Tibial nerve (tissue), 4 donors: Measurements from ENCODE around the gene CSDE1. TPM values are rescaled to one million over a fixed set of nuclear protein-coding genes. Genes with fewer than 3 reads are reported as not detected.
A peak's percentile ranks its signal among the peaks of the same experiment; 100 is the strongest.

Experiments used
- DNase-seq, 2 donors: peaks; one replicate each; pipeline ENCODE4 v3.0.0-alpha.2; 2019; ENCODE audit warnings: low spot score in 2 of 2
- H3K27ac ChIP-seq, 4 donors: fragments of 200-600 bp; sonication (generic) in 3 of 4; one replicate each; pipeline ENCODE4 v1.5.1; 2017 to 2019; ENCODE audit warnings: mild to moderate bottlenecking in 1 of 4
- H3K27me3 ChIP-seq, 2 donors: fragments of 200-600 bp; sonication (generic) in 1 of 2; one replicate each; pipeline versions ENCODE4 v1.5.1 to v1.6.0; 2017 to 2019
- H3K36me3 ChIP-seq, 3 donors: fragments of 200-600 bp; sonication (generic); one replicate each; pipeline ENCODE4 v1.5.1; 2018 to 2019
- H3K4me1 ChIP-seq, 4 donors: fragments of 200-600 bp; sonication (generic) in 3 of 4; one replicate each; pipeline ENCODE4 v1.5.1; 2017 to 2019
- H3K4me3 ChIP-seq, 4 donors: fragments of 200-600 bp; sonication (generic) in 3 of 4; one replicate each; pipeline ENCODE4 v1.5.1; 2017 to 2019; ENCODE audit warnings: mild to moderate bottlenecking in 1 of 4, moderate library complexity in 1 of 4
- H3K9me3 ChIP-seq, 4 donors: fragments of 200-600 bp; sonication (generic) in 3 of 4; one replicate each; pipeline ENCODE4 v1.5.1; 2017 to 2019
- EP300 ChIP-seq, 2 donors: sonication (generic); formaldehyde crosslinking; IDR thresholded peaks; one replicate each; pipeline ENCODE4 v1.6.1; 2017; ENCODE audit warnings: antibody characterized with exemption in 2 of 2, mild to moderate bottlenecking in 1 of 2
- POLR2A ChIP-seq, 2 donors: fragments of 450-650 bp; IDR thresholded peaks; one replicate each; pipeline ENCODE4 v1.6.1; 2017; ENCODE audit warnings: antibody characterized with exemption in 2 of 2, mild to moderate bottlenecking in 2 of 2, moderate library complexity in 2 of 2
- WGBS, 2 donors: methylation state at CpG; one replicate each; pipeline ENCODE4 v1.1.5; 2018; 5-methylcytosine and 5-hydroxymethylcytosine counted together
- total RNA-seq, 4 donors: library from RNA; depleted of rRNA; stranded (reverse); fragments of >200 nt; gene quantifications; one replicate each; pipeline ENCODE4 v1.1.0, GENCODE V29; 2016
- TF ChIP-seq, protein P1 (sequence below), 5 experiments: fragments of 200-600 bp in 3 of 5; fragments of 450-650 bp in 2 of 5; sonication (generic) in 3 of 5; IDR thresholded peaks; one replicate each; pipeline ENCODE4 v1.5.1; 2016 to 2019; ENCODE audit warnings: antibody characterized with exemption in 5 of 5, mild to moderate bottlenecking in 3 of 5, moderate library complexity in 2 of 5

CSDE1 gene
- total RNA-seq, 4 donors from 2014 or later = 528 to 1,344 (median 763) TPM

DNA sequence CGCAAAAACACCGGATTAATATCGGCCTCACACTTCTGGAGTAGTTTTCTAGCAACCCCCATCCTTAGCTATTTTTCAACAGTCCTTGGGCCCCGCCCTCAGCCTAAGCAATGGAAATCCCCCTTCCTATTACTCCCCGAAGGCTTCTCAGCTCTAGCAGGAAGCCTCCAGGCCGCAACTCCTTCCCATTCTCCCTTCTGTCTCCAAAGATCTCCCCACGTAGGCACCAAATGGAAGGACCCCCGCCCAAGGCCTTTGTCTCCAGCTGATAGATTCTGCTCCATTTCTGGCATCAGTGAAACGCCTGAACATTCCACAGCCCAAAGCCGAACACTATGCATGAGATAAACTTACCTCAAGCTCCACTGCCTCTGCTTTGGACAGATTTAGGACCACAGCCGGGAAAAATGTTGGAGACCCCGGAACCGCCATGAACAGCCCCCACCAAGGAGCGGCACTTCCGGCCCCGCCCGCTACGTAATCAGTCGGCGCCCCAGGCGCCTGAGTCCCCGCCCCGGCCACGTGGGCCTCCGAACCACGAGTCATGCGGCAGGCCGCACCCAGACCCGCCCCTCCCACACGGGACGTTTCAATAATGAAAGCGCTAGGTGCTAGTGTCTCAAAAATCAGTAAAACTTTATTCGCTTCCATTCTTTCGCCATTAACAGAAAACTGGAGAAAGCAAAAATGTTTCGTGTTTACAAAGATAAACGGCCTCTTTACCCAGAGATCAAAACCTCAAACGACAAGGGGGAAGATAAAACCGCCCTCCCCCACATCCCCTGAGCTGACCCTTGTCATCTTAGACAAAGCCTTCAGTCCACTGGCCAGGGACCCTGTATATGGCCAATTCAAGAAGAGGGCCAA, 41.2 kb downstream of the CSDE1 start, which contains the start of gene NRAS:
Gene NRAS, minus strand, starts transcription at position 468 of the 867 bp plus-strand sequence. CDS start 611 bp downstream, outside the sequence.
- 0 to 1% methylated on average over 38 of the region's 38 CpGs for WGBS, 2 donors
- peak; percentile 88 to 93 for DNase-seq
- Histone ChIP-seq H3K27ac (peak within 1 kb of the TSS; percentile 92 to 94 (median 93)), H3K4me3 (peak within 1 kb of the TSS; percentile 76 to 96 (median 84)), H3K27me3 (no peaks in the 10 kb centered on the region), H3K9me3 (no peaks in the 10 kb centered on the region), H3K36me3 (peaks cover 3 to 66% (median 23%) of the 10 kb centered on the region in 3 donors), H3K4me1 (peaks cover 0 to 39% (median 14%) of the 10 kb centered on the region in 4 donors)
- TF ChIP-seq POLR2A (IDR thresholded peaks at IDR 0.05) (peak; percentile 59 to 67), EP300 (IDR thresholded peaks at IDR 0.05) (peak; percentile 95)
- TF ChIP-seq, protein P1, sequence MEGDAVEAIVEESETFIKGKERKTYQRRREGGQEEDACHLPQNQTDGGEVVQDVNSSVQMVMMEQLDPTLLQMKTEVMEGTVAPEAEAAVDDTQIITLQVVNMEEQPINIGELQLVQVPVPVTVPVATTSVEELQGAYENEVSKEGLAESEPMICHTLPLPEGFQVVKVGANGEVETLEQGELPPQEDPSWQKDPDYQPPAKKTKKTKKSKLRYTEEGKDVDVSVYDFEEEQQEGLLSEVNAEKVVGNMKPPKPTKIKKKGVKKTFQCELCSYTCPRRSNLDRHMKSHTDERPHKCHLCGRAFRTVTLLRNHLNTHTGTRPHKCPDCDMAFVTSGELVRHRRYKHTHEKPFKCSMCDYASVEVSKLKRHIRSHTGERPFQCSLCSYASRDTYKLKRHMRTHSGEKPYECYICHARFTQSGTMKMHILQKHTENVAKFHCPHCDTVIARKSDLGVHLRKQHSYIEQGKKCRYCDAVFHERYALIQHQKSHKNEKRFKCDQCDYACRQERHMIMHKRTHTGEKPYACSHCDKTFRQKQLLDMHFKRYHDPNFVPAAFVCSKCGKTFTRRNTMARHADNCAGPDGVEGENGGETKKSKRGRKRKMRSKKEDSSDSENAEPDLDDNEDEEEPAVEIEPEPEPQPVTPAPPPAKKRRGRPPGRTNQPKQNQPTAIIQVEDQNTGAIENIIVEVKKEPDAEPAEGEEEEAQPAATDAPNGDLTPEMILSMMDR (IDR thresholded peaks at IDR 0.05) = peak in 2 of 5 experiments; percentile 22 to 35

DNA sequence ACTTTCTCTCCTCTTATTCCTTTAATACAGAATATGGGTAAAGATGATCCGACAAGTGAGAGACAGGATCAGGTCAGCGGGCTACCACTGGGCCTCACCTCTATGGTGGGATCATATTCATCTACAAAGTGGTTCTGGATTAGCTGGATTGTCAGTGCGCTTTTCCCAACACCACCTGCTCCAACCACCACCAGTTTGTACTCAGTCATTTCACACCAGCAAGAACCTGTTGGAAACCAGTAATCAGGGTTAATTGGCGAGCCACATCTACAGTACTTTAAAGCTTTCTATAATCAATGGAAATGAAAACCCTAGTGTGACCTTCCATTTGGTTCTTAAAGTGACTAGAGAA, 41.9 kb downstream of the CSDE1 start:
- Histone ChIP-seq H3K9me3 (no peaks in the 10 kb centered on the region), H3K4me1 (peaks cover 0 to 39% (median 14%) of the 10 kb centered on the region in 4 donors), H3K36me3 (peaks cover 3 to 66% (median 18%) of the 10 kb centered on the region in 3 donors), H3K27ac (peak overlapping the region; percentile 92 to 94 (median 93)), H3K4me3 (peak overlapping the region; percentile 76 to 96 (median 84)), H3K27me3 (no peaks in the 10 kb centered on the region)
- TF ChIP-seq, protein P1 (IDR thresholded peaks at IDR 0.05) = no peak
- no peak for TF ChIP-seq POLR2A (IDR thresholded peaks at IDR 0.05)
- no peak for TF ChIP-seq EP300 (IDR thresholded peaks at IDR 0.05)
- DNase-seq = no peak
- 27 to 29% methylated on average over 4 of the region's 4 CpGs for WGBS, 2 donors

DNA sequence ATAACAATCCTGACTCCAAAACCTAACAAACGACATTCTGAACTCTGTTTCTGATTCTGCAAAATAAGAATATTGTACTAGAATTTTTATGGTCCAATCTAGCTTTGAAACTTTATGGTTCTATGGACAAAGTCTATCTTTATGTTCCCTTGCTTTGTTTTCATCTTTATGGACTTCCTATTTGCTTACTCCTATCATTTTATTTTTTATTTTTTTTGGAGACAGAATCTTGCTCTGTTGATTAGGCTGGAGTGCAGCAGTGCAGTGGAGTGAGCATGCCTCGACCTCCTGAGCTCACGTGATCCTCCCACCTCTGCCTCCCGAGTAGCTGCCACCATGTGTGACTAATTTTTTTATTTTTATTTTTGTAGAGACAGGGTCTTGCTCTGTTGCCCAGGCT, 44.8 kb downstream of the CSDE1 start:
- 72 to 74% methylated on average over 4 of the region's 4 CpGs for WGBS, 2 donors
- Histone ChIP-seq H3K27me3 (no peaks in the 10 kb centered on the region), H3K27ac (no peak overlapping the region), H3K4me3 (no peak overlapping the region), H3K4me1 (peaks cover 0 to 39% (median 14%) of the 10 kb centered on the region in 4 donors), H3K9me3 (no peaks in the 10 kb centered on the region), H3K36me3 (peaks cover 0 to 63% (median 6%) of the 10 kb centered on the region in 3 donors)
- TF ChIP-seq POLR2A (IDR thresholded peaks at IDR 0.05) (no peak), EP300 (IDR thresholded peaks at IDR 0.05) (no peak)
- TF ChIP-seq, protein P1 (IDR thresholded peaks at IDR 0.05) = no peak
- DNase-seq = no peak

DNA sequence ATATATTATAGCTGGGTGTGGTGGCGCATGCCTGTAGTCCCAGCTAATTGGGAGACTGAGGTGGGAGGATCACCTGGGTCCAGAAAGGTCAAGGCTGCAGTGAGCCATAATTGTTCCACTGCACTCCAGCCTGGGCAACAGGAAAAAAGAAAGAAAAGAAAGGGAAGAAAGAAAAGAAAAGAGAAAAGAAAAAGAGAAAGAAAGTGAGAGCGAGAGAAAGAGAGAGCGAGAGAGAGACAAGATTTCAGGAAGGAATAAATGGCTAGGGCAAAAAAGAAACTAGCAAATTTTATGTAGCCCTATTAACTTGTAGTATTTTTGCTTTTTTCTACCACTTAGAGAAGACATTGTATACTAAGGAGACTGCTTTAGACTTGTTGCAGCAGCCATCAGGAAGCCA, 47.4 kb downstream of the CSDE1 start:
- TF ChIP-seq, protein P1 (IDR thresholded peaks at IDR 0.05) = no peak
- TF ChIP-seq POLR2A (IDR thresholded peaks at IDR 0.05) (no peak), EP300 (IDR thresholded peaks at IDR 0.05) (no peak)
- no peaks in the 10 kb centered on the region for H3K27me3 ChIP-seq
- no peaks in the 10 kb centered on the region for H3K9me3 ChIP-seq
- H3K4me1 ChIP-seq = peaks cover 0 to 26% (median 4%) of the 10 kb centered on the region in 4 donors
- no peak overlapping the region for H3K27ac ChIP-seq
- H3K36me3 ChIP-seq = peaks cover 0 to 84% (median 6%) of the 10 kb centered on the region in 3 donors
- H3K4me3 ChIP-seq = no peak overlapping the region
- no peak for DNase-seq
- WGBS, 2 donors = 91 to 98% methylated on average over 3 of the region's 3 CpGs

DNA sequence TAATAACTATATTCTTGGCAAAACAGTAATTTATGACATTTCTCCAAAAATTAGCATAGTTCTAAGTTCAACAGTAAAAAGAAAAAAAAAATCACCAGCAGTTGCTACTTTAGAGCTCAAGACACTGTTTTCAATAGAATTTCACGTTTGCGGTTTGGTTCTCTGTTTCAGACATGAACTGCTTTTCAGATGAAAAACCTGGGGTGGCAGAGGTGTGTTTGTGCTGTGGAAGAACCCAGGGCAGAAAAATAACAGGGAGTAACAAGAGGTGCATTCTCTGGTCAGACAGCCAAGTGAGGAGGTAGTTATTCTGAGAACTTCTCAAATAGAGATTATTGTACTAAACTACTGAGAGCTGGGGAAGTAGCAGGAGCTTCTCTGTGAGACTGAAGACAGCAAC, 50.2 kb downstream of the CSDE1 start:
- H3K36me3 ChIP-seq = peaks cover 0 to 76% (median 6%) of the 10 kb centered on the region in 3 donors
- H3K27ac ChIP-seq = no peak overlapping the region
- DNase-seq = no peak
- 85 to 94% methylated on average over 2 of the region's 2 CpGs for WGBS, 2 donors
- TF ChIP-seq POLR2A (IDR thresholded peaks at IDR 0.05) = no peak
- TF ChIP-seq, protein P1 (IDR thresholded peaks at IDR 0.05) = no peak
- TF ChIP-seq EP300 (IDR thresholded peaks at IDR 0.05) = no peak
- H3K27me3 ChIP-seq = no peaks in the 10 kb centered on the region
- H3K4me1 ChIP-seq = no peaks in the 10 kb centered on the region
- no peaks in the 10 kb centered on the region for H3K9me3 ChIP-seq
- H3K4me3 ChIP-seq = no peak overlapping the region
